ENCODE results near the gene POLA1.

The POLA1 gene

GRCh38 chrX:24987731-24988130 is 294.0 kb downstream of the POLA1 start:
- DNase-seq = no peak

- no peak for DNase-seq
Observed at GRCh38 chrX:24988314-24988713, 294.6 kb downstream of the POLA1 start.

DNA sequence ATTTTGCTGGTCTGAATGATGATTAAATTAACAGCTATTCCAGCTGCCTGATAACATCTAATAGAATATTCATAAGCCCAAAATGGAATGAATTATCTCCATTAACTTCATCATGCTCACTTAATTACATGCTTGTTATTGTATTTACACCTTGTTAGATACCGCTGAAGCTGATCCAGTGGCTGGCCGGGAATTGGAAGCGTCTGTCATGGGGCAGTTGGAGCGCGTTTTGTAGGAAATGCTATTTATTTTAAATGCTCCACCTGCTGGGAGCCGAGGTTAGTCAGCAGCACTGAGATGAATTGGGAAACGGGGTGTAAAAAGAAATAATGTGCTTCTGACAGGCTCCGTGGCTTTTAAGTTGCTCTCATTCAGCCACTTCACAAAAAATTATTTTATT is 296.8 kb downstream of the POLA1 start:
- DNase-seq = no peak

GRCh38 chrX:24993879-24994278 is 300.2 kb downstream of the POLA1 start:
- DNase-seq = no peak

DNA sequence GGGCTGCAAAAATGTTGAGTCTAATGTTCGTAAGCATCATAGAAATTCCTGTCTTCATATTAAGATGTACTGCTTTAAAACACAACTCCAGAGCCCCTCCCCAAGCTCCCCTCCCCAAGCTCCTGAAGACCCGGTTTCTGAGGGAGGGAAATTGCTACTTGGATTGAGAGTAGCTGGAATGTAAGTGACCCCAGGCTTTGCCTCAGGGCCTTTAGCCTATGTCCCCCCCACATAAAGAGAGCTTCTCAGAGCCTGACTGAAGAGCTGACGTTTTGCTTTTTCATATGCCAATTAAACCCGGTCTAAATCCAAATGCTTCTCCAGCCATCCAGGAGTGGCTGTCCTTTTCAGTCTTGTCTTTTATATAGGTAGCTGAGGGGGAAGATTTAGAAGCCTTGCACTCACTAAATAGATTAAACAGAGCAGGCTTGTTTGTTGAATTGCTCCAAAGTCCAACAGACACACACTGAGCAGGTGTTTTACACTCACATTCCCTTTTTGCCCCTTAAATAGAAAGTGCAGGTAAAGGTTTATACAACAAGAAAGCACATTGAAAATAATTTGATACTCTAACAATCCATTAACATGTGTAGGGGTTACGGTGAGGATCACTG is 302.5 kb downstream of the POLA1 start:
- no peak for DNase-seq

DNA sequence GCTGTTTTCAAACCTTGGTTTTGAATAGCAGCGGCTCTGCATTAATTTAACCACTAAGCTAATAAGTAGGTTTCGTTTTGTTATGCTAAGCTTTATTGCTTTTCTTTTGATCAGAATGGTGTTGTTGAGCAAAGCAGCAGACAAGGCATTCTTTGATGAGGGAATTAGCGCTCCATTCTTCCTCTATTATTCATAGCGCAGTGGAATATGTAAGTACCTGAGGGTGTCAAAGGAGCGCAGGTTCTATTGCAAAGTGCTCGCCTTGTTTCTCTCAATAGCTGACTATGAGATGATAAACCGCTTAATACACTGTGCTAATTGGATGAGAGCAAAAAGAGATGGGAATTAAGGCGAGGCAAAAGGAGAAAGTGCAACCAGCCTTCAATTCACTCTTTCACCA is 305.8 kb downstream of the POLA1 start:
- no peak for DNase-seq

- DNase-seq = no peak
Observed at GRCh38 chrX:25001808-25002660, 308.3 kb downstream of the POLA1 start.

DNA sequence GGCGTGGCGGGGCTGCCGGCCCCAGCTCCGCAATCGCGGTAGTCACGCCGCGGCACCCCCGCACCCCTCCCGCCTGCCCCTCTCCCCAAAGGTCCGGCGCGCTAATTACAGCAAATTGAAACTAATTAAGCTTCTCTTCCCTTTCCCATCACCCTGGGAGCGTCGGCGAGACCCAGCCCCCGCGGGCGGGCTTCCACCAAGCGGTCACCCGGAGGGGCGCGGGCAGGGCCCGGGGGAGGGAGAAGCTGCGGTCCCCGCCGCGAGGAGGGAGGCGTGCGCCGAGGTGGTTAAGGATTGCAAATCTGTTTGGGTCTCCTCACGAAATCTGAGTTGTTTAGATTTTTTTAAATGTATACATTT is 308.9 kb downstream of the POLA1 start:
- DNase-seq = no peak

DNA sequence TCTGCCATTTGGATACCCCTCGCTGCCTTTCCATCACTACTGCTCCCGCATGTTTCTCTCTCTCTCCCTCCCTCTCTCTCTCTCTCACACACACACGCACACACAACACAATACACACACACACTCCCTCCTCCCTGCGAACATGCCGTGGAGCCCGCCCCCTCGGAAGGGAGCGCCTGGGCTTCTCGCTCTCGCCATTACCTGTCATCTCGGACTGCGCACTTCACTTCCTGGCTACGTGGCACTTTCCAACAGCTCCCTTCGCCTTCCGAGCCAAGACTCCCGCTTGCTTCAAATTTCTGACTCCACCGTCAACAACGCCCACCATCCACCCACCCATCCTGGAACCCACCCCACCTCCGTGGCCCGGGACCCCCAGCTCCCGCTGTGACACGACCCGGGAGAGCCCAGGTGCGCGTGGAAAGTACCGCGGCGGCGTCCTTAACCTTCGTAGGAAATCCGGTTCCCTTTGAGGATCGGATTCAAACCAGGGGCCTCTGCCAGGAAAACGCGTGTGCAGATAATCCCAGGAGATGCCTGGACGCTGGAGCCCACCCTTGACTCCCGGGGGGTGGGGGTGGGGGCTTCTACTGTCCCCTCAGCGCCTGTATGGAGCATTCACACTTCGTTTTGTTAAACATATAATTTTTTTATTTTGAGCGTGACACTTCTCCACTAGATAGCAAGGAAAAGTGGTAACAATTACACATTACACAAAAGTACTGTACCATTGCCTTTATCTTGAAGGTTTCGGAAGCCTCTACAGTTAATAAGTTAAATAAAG is 309.5 kb downstream of the POLA1 start:
- DNase-seq = no peak

GRCh38 chrX:25004040-25004439 is 310.3 kb downstream of the POLA1 start:
- no peak for DNase-seq

- DNase-seq = no peak
Observed at GRCh38 chrX:25004485-25005032, 310.8 kb downstream of the POLA1 start.

DNA sequence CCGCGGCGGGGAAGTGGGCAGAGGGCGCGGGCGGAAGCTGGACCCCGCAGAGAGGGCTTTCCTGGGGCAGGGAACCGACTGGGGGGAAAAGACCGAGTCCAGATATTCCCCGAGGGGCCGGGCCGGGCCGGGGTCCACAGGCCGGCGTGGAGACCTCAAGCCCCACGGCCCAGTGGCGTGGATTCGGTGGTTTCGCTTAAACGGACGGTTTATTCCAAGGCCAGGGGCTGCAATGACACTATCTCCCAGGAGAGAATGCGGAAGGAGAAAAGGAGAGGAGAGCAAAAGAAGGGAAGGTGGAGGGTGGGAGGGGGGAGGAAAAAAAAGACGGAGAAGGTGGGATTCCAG is 311.3 kb downstream of the POLA1 start:
- DNase-seq = no peak

- no peak for DNase-seq
Observed at GRCh38 chrX:25005382-25006185, 311.9 kb downstream of the POLA1 start.

DNA sequence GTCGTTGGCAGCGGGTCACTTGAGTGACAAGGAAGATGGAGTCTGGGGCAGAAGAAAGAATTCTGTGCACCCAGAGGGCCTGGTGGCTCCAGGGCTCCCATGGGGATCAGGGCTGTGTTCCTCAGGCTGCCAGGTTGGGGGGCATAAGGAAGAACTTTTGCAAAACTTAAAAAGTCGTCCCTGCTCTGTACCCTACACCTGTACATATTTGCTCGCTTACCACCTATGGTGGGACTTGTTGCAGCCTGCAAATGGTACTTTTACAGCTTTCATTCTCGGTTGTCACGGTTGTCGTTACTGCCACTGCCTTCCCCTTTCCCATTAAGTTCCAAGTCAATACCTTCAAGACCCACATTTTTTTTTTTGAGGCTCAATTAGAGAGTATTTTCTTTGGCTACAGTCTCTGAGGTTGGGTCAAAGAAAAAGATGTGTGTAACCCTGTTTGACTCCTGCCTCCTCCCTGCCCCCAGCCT is 312.9 kb downstream of the POLA1 start:
- DNase-seq = no peak

DNA sequence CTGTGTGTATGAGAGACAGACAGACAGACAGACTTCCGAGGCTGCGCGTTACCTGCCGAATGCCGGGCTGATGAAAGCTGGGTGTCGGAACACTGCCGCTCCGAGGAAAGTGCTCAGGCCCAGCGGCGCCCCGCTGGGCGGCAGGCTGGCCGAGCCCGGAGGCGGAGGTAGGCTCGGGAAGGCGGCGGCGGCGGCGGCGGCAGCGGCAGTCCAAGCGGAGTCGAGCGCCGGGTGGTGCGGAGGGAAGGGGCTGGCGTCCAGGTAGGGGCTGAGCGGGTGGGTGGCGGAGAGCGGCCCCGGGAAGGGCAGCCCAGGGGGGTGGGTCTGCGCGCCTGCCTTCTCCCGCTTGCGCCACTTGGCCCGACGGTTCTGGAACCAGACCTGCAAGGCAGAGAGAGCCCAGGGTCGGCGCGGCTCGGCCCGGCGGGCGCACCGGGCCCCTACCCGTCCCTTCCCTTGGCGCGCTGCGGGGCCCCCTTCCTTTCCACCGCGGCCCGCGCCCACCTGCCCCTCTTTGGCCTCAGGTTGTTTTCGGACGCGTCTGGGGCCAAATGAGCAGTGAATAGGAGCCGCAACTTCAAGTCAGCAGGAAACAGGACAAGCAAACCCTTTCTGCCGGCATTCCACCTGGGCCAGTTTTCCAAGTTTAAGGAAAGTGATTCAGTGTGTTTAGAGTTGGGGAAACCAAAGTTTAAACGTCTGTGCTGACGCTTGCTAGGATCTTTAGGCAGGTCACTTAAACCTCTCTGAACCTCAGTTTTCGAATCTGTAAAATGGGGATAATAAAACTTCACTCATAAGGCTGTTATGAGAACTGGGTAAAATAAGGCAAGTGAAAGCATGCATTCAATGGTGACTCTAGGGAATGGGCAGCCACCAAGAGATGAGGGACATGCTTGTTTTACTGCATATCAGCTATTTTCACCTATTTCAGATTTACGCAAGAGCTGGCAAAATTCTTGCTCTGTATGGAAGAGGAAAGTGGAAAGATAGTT is 313.6 kb downstream of the POLA1 start:
- DNase-seq = no peak

GRCh38 chrX:25009407-25009806 is 315.7 kb downstream of the POLA1 start:
- DNase-seq = no peak

DNA sequence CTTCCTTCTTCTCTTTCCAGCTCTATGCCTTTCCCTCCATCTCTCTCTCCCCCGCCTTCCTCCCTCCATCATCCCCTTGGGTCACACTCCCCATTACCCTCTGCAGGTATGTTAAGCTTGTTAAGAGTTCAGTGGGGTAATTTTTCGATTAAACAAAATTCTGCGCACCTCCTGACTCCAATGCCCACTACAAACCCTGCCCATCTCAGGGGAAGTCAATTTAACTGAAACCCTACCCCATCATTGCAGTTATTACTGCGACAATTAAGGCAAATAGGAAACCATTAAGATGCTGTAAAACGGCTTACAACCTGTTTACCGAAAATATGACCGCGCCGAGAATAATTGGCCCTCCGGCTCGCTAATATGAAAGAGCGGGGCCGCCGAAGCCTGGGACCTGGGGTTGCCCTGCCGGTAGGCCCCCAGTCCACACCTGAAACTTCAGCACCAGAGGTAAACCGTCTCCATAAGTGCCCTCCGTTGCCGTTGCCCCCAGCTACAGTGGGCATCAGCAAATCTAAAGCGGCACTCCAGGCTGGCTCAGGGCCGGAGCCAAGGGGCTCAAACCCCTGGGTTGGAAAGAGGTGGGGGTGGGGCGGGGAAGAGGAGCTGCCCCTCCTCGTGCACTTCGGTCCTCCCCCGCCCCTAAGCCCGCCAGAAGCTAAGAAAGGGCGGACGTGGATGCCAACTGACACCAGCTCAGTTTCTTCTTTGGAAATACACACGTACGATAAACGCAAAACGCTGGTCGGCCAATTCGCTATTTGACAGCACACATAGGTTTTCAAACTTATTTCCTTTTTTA is 317.3 kb downstream of the POLA1 start:
- no peak for DNase-seq

- DNase-seq = no peak
Observed at GRCh38 chrX:25011589-25012432, 318.1 kb downstream of the POLA1 start.

DNA sequence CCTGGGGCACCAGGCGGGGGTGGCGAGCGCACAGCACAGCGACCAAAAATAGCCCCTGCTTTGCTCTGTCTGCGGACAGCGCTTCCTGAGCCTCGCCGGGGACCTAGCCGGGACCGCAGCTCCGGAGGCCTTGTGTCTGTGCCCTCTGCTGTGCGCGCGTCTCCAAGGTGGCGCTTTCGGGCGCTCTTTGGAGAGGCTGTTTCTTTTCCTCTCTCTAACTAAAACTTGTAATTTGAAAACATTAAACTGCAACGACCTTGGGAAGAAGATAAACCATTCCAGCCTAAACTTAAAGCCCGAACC is 318.7 kb downstream of the POLA1 start:
- DNase-seq = no peak
